K562 (cell line): ENCODE results near the gene ALDH16A1. TPM values are rescaled to one million over a fixed set of nuclear protein-coding genes. Genes with fewer than 3 reads are reported as not detected.

Experiments used
- ATAC-seq: fragments of 200-7000 bp; cut with Tn5 transposase; 3 replicates; pipeline ENCODE4 v1.9.1; 2020; ENCODE audit warnings: moderate library complexity
- BruUV-seq: library from RNA; stranded (reverse); fragments of 400-500 nt; replicated peaks from 2 replicates; lab custom pipeline; 2021; lab: Mats Ljungman, UMichigan
- CTCF ChIA-PET: fragments of 300-600 bp; formaldehyde crosslinking; extraction: SDS; loops from one replicate; lab custom pipeline; 2021; ENCODE audit warnings: low intra/inter-chr PET ratio; lab: Yijun Ruan, JAX
- POLR2A ChIA-PET: fragments of 300-600, 350-650 bp; sonication (Branson Sonifier 250); formaldehyde crosslinking; extraction: SDS; loops from one replicate; lab custom pipeline; 2021; ENCODE audit warnings: antibody characterized with exemption, inconsistent platforms; lab: Yijun Ruan, JAX
- DNase-seq, 4 experiments: peaks; one replicate each; pipeline versions ENCODE4 v3.0.0 to v3.0.0-alpha.2; 2011 to 2018; ENCODE audit warnings: low spot score in 3 of 4, mixed read lengths in 3 of 4; ENCODE audit errors: extremely low read depth in 1 of 4
- FAIRE-seq: peaks from 2 replicates; lab custom pipeline; 2011; peaks lifted over from hg19 to GRCh38; lab: Jason Lieb, UNC
- H2AFZ ChIP-seq: 2 replicates; pipeline ENCODE4 v1.6.0; 2011; ENCODE audit warnings: low read depth, low read length, control low read depth, inconsistent platforms
- H3K27ac ChIP-seq: fragments of 200-600 bp; 3 replicates; pipeline ENCODE4 v1.8.0; 2011; ENCODE audit warnings: low read depth, mild to moderate bottlenecking, control low read depth, inconsistent platforms, low read length, moderate library complexity, mixed read lengths; ENCODE audit errors: extremely low read depth
- H3K27me3 ChIP-seq, 2 experiments: fragments of 300-600 bp in 1 of 2; 2 replicates in 1 of 2; 3 replicates in 1 of 2; pipeline versions ENCODE4 v1.6.0 to v1.8.0; 2011; ENCODE audit warnings: inconsistent platforms in 2 of 2, low read length in 2 of 2, mild to moderate bottlenecking in 1 of 2, mixed read lengths in 1 of 2, moderate library complexity in 1 of 2; ENCODE audit not compliant: control insufficient read depth in 2 of 2, insufficient read depth in 2 of 2
- H3K36me3 ChIP-seq: fragments of 300-600 bp; 3 replicates; pipeline ENCODE4 v1.8.0; 2011; ENCODE audit warnings: mild to moderate bottlenecking, low read length, inconsistent platforms; ENCODE audit not compliant: control insufficient read depth, insufficient read depth
- H3K4me1 ChIP-seq, 2 experiments: fragments of 200-600 bp in 1 of 2; replicated peaks in 1 of 2; 2 replicates in 1 of 2; 3 replicates in 1 of 2; pipeline versions ENCODE4 v1.5.1 to v1.8.0; 2011; ENCODE audit warnings: inconsistent platforms in 2 of 2, low read length in 2 of 2, mild to moderate bottlenecking in 1 of 2, mixed read lengths in 1 of 2, moderate library complexity in 1 of 2; ENCODE audit not compliant: control insufficient read depth in 2 of 2, insufficient read depth in 2 of 2
- H3K4me2 ChIP-seq: 2 replicates; pipeline ENCODE4 v1.6.1; 2011; ENCODE audit warnings: low read length, control low read depth, inconsistent platforms, mixed read lengths; ENCODE audit not compliant: insufficient read depth
- H3K4me3 ChIP-seq: fragments of 200-600 bp; sonication (generic), shearing (Covaris generic); 2 replicates; pipeline ENCODE4 v1.5.1; 2016; ENCODE audit warnings: control low read depth, inconsistent platforms
- H3K79me2 ChIP-seq: fragments of 200-600 bp; 3 replicates; pipeline ENCODE4 v1.8.0; 2011; ENCODE audit warnings: low read length, inconsistent platforms; ENCODE audit not compliant: control insufficient read depth, insufficient read depth
- H3K9ac ChIP-seq, 2 experiments: 2 replicates each; pipeline versions ENCODE4 v1.6.0 to v1.6.1; 2011; ENCODE audit warnings: low read depth in 2 of 2, low read length in 2 of 2, control low read depth in 1 of 2, inconsistent platforms in 1 of 2, mild to moderate bottlenecking in 1 of 2, mixed read lengths in 1 of 2; ENCODE audit not compliant: insufficient read depth in 1 of 2
- H3K9me1 ChIP-seq: one replicate; pipeline ENCODE4 v1.6.0; 2011; ENCODE audit warnings: inconsistent platforms, mild to moderate bottlenecking, low read length, moderate library complexity; ENCODE audit not compliant: control insufficient read depth, insufficient read depth
- H3K9me3 ChIP-seq: replicated peaks from 2 replicates; pipeline ENCODE4 v1.5.1; 2011; ENCODE audit warnings: low read depth, low read length, inconsistent platforms; ENCODE audit not compliant: control insufficient read depth, insufficient read depth
- H4K20me1 ChIP-seq: replicated peaks from 2 replicates; pipeline ENCODE4 v1.6.1; 2011; ENCODE audit warnings: low read length, inconsistent platforms, mixed read lengths; ENCODE audit not compliant: control insufficient read depth, insufficient read depth
- BRD4 ChIP-seq: fragments of 200-600 bp; sonication (generic); IDR thresholded peaks from 2 replicates; pipeline ENCODE4 v1.6.1; 2017; ENCODE audit warnings: inconsistent platforms
- CXXC5 ChIP-seq: fragments of 250-450 bp; sonication (Bioruptor Pico); IDR thresholded peaks from 2 replicates; pipeline ENCODE4 v1.8.0; 2022; ENCODE audit warnings: inconsistent platforms, mild to moderate bottlenecking, moderate library complexity
- EHMT2 ChIP-seq: fragments of 450-650 bp; IDR thresholded peaks from 2 replicates; pipeline ENCODE4 v1.6.1; 2018; ENCODE audit warnings: antibody characterized with exemption
- GTF2E2 ChIP-seq: fragments of 200-800 bp; sonication (Bioruptor generic); IDR thresholded peaks from 2 replicates; pipeline ENCODE4 v1.6.1; 2016; ENCODE audit warnings: missing genetic modification characterization, missing compliant biosample characterization
- KLF13 ChIP-seq: fragments of 450-650 bp; IDR thresholded peaks from 2 replicates; pipeline ENCODE4 v1.6.1; 2016; ENCODE audit warnings: missing genetic modification characterization, low read depth, mild to moderate bottlenecking, missing compliant biosample characterization, moderate library complexity, borderline replicate concordance
- MAZ ChIP-seq, 2 experiments: fragments of 450-650 bp in 1 of 2; sonication (generic) in 1 of 2; formaldehyde crosslinking; IDR thresholded peaks in 1 of 2; conservative IDR thresholded peaks in 1 of 2; 2 replicates each; pipeline versions ENCODE4 v1.4.0 to v1.5.0; 2020; ENCODE audit warnings: mild to moderate bottlenecking in 1 of 2, missing genetic modification reagents in 1 of 2
- MCM3 ChIP-seq: fragments of 450-650 bp; IDR thresholded peaks from 2 replicates; pipeline ENCODE4 v1.6.1; 2016
- MYNN ChIP-seq, 2 experiments: sonication (generic); formaldehyde crosslinking in 1 of 2; IDR thresholded peaks; 2 replicates each; pipeline versions ENCODE4 v1.5.0 to v1.6.1; 2016 to 2020; ENCODE audit warnings: antibody characterized with exemption in 1 of 2, missing genetic modification reagents in 1 of 2
- NFATC3 ChIP-seq: fragments of 450-650 bp; IDR thresholded peaks from 2 replicates; pipeline ENCODE4 v1.6.1; 2017; ENCODE audit warnings: mild to moderate bottlenecking
- NFRKB ChIP-seq: fragments of 450-650 bp; IDR thresholded peaks from 2 replicates; pipeline ENCODE4 v1.6.1; 2016; ENCODE audit warnings: low read depth
- OTX1 ChIP-seq: fragments of 450-650 bp; formaldehyde crosslinking; IDR thresholded peaks from 2 replicates; pipeline ENCODE4 v1.4.0; 2022; ENCODE audit warnings: mild to moderate bottlenecking
- PHB ChIP-seq: fragments of 250-450 bp; sonication (Bioruptor Pico); IDR thresholded peaks from 2 replicates; pipeline ENCODE4 v1.5.0; 2021
- RBM34 ChIP-seq: fragments of 200-400 bp; formaldehyde crosslinking; IDR thresholded peaks from 2 replicates; pipeline ENCODE4 v1.6.1; 2018; ENCODE audit warnings: low read length, borderline replicate concordance; ENCODE audit not compliant: insufficient read depth
- RFX5 ChIP-seq: IDR thresholded peaks from 2 replicates; pipeline ENCODE4 v1.6.1; 2011; ENCODE audit warnings: low read depth, mild to moderate bottlenecking, improper control_type of control experiment, low read length
- RFX7 ChIP-seq: fragments of 250-450 bp; sonication (Bioruptor Pico); IDR thresholded peaks from 2 replicates; pipeline ENCODE4 v1.5.1; 2021; ENCODE audit warnings: mild to moderate bottlenecking
- RUNX1 ChIP-seq: sonication (generic); IDR thresholded peaks from 2 replicates; pipeline ENCODE4 v1.6.1; 2016; ENCODE audit warnings: antibody characterized with exemption, low read depth
- SIRT6 ChIP-seq: IDR thresholded peaks from one replicate; pipeline ENCODE4 v1.6.1; 2012; ENCODE audit warnings: low read depth, mild to moderate bottlenecking, control low read depth, inconsistent platforms, low read length, moderate library complexity
- SMAD1 ChIP-seq: fragments of 150-350 bp; IDR thresholded peaks from 2 replicates; pipeline ENCODE4 v1.6.1; 2014; ENCODE audit warnings: low read length, low read depth; ENCODE audit not compliant: partially characterized antibody
- THRB ChIP-seq: fragments of 450-650 bp; formaldehyde crosslinking; conservative IDR thresholded peaks from 2 replicates; pipeline ENCODE4 v1.4.0; 2022; ENCODE audit warnings: mild to moderate bottlenecking, missing genetic modification characterization
- ZFX ChIP-seq: sonication (generic); formaldehyde crosslinking; IDR thresholded peaks from 2 replicates; pipeline ENCODE4 v1.8.0; 2022; ENCODE audit warnings: mild to moderate bottlenecking, missing genetic modification reagents, moderate library complexity
- ZNF184 ChIP-seq: sonication (generic); formaldehyde crosslinking; IDR thresholded peaks from 2 replicates; pipeline ENCODE4 v1.5.0; 2020; ENCODE audit warnings: missing genetic modification reagents
- ZNF23 ChIP-seq: fragments of 250-450 bp; sonication (Bioruptor Pico); IDR thresholded peaks from 2 replicates; pipeline ENCODE4 v1.4.0; 2020; ENCODE audit warnings: mild to moderate bottlenecking
- ZNF277 ChIP-seq: fragments of 250-450 bp; sonication (Bioruptor Pico); IDR thresholded peaks from 2 replicates; pipeline ENCODE4 v1.8.0; 2022; ENCODE audit warnings: inconsistent platforms, mild to moderate bottlenecking, moderate library complexity, borderline replicate concordance
- ZNF551 ChIP-seq: fragments of 250-450 bp; sonication (Bioruptor Pico); IDR thresholded peaks from 2 replicates; pipeline ENCODE4 v1.5.0; 2021; ENCODE audit warnings: mild to moderate bottlenecking, moderate library complexity
- WGBS: fragments of 100-300 bp; shearing (Covaris generic); methylation state at CpG from one replicate; pipeline ENCODE4 v1.1.6; 2016; ENCODE audit warnings: low coverage, mixed read lengths; ENCODE audit not compliant: insufficient coverage; ENCODE audit errors: missing lambda C conversion rate; 5-methylcytosine and 5-hydroxymethylcytosine counted together
- in situ Hi-C: fragments of 300-500 bp; cut with MboI; formaldehyde crosslinking; loops from 4 replicates; pipeline ENCODE4 v1.15.0; 2018; ENCODE audit warnings: inconsistent platforms, mixed read lengths
- intact Hi-C: fragments of 100-400 bp; cut with micrococcal nuclease; formaldehyde crosslinking; loops from 2 replicates; pipeline ENCODE4 v1.14.2; 2022
- polyA plus RNA-seq, 8 experiments: library from polyadenylated mRNA; depleted of rRNA in 4 of 8; stranded (reverse) in 5 of 8; unstranded in 3 of 8; fragments of >200 nt; fragmentation: Nextera tagmentation in 2 of 8; fragmentation: Illumina TruSeq in 1 of 8; extraction: Ambion mirVana in 2 of 8; extraction: Trizol in 1 of 8; gene quantifications; 2 replicates each; pipeline versions ENCODE4 v1.2.1 to v1.2.3, GENCODE V29; 2011 to 2014; ENCODE audit warnings: inconsistent platforms in 1 of 8, missing spikeins in 1 of 8
- total RNA-seq, 7 experiments: library from RNA; depleted of rRNA in 6 of 7; stranded (reverse); fragments of >200 nt in 6 of 7; fragmentation: Illumina TruSeq in 2 of 7; extraction: Trizol in 2 of 7; gene quantifications; 2 replicates each; pipeline versions ENCODE4 v1.2.1 to v1.2.3, GENCODE V29; 2011 to 2021; ENCODE audit warnings: low replicate concordance in 1 of 7

The ALDH16A1 gene
- total and polyA plus RNA-seq, 9 of the 15 experiments (the other 6 are each of a cell fraction or from before 2014, with no cell fraction given): 2.2 to 52.2 (median 7.6) TPM

DNA sequence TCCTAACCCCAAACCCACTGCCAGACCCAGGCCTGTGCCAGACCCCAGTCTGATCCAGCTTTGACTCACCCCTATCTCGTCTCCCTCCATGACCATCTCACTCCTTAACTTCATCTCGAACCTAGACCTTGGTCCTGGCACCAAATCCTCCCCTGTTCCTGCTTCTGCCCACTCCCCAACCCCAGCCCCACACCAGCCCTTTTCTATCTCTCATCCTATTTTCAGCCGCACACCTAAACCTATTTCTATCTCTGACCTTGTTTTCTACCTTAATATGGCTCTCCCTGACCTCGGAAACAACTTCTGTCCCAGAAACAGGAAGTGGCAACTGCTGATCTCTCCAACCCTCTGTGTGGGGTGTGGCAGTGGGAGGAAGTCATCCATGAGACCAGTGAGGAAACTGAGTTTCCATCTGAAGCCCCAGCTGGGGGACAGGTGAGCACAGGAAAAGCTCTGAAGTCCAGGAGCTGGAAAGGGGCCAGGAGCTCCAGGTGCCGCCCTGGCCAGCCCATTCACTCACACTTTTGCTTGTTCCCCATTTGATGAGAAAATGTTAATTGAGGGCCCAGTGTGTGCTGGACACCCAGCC lies 43.5 kb upstream of the ALDH16A1 start:
- H3K4me2 ChIP-seq: peak overlapping the region; percentile 33
- FAIRE-seq: peak; percentile 86
- in situ Hi-C loops: no loop called here
- TF ChIP-seq ZFX (no peak), THRB (CRISPR knock-in tag) (0 out of 2 replicates have a peak, but pooled peaks have one; percentile 61), NFRKB (no peak), KLF13 (tag) (no peak), ZNF551 (CRISPR knock-in tag) (no peak), SIRT6 (no peak), PHB (CRISPR knock-in tag) (no peak), GTF2E2 (tag) (no peak), NFATC3 (no peak), RFX5 (no peak), RUNX1 (no peak), ZNF23 (no peak), RFX7 (CRISPR knock-in tag) (no peak), MCM3 (no peak), MYNN (IDR thresholded peaks at IDR 0.05) (no peak), MYNN (CRISPR knock-in tag; IDR thresholded peaks at IDR 0.05) (no peak), CXXC5 (CRISPR knock-in tag) (0 out of 2 replicates have a peak, but pooled peaks have one; percentile 12), RBM34 (no peak), MAZ (CRISPR knock-in tag; conservative IDR thresholded peaks at IDR 0.05 in 1 of 2, IDR thresholded peaks at IDR 0.05 in 1 of 2) (no peak), ZNF277 (CRISPR knock-in tag) (no peak), OTX1 (CRISPR knock-in tag) (peak; percentile 30; the same call in 1 of the 2 replicates), BRD4 (no peak), ZNF184 (CRISPR knock-in tag) (no peak), EHMT2 (peak; percentile 34; the same call in 1 of the 2 replicates), SMAD1 (no peak)

More for the DNA sequence above, 43.5 kb upstream of the ALDH16A1 start:
- WGBS: 35% methylated on average over 5 of the region's 5 CpGs
- no TSS peak for BruUV-seq
- no peaks in the 10 kb centered on the region for H4K20me1 ChIP-seq
- no peak overlapping the region for H3K4me3 ChIP-seq
- ChIA-PET CTCF (no interaction called here), POLR2A (interaction anchor here (1.1 to 2.1 kb wide), 3 partner anchors 9 to 34 kb away, joined by 4 to 14 read pairs (median 5); partner anchors contain the start of gene GFY)
- ATAC-seq (peak; percentile 66), DNase-seq (peak in 1 of 4 experiments; percentile 57)
- intact Hi-C loops: no loop called here
- H3K9me1 ChIP-seq: no peaks in the 10 kb centered on the region
- H2AFZ ChIP-seq: peak overlapping the region; percentile 78
- H3K27ac ChIP-seq: peak overlapping the region; percentile 54
- peak overlapping the region; percentile 35 to 75; a peak in 3 of 4 replicates for H3K9ac ChIP-seq
- no peaks in the 10 kb centered on the region for H3K27me3 ChIP-seq
- H3K9me3 ChIP-seq: no peaks in the 10 kb centered on the region
- H3K36me3 ChIP-seq: no peaks in the 10 kb centered on the region
- peaks cover 26 to 40% of the 10 kb centered on the region in 2 experiments for H3K4me1 ChIP-seq
- no peaks in the 10 kb centered on the region for H3K79me2 ChIP-seq
